ENCODE measurements around the gene LDB1. TPM values are rescaled to one million over a fixed set of nuclear protein-coding genes. Genes with fewer than 3 reads are reported as not detected.

Gene LDB1
- polyA plus RNA-seq, 3 donors = 103 to 110 (median 107) TPM

GRCh38 chr10:102139281-102140110 is 19.3 kb upstream of the LDB1 start:
- no peak for DNase-seq (ENCODE audit: low read depth in 3 of 3, low spot score in 2 of 3)

GRCh38 chr10:102135956-102136526 is 15.9 kb upstream of the LDB1 start:
- DNase-seq (ENCODE audit: low read depth in 3 of 3, low spot score in 2 of 3) = no peak

- no peak for DNase-seq (ENCODE audit: low read depth in 3 of 3, low spot score in 2 of 3)
Observed at GRCh38 chr10:102134416-102134815, 14.2 kb upstream of the LDB1 start.

- DNase-seq (ENCODE audit: low read depth in 3 of 3, low spot score in 2 of 3) = no peak
Observed at GRCh38 chr10:102133373-102134195, 13.4 kb upstream of the LDB1 start.

GRCh38 chr10:102132563-102133372 is 12.6 kb upstream of the LDB1 start, which contains the start of gene PPRC1:
Gene PPRC1, plus strand, starts transcription at chr10:102133040. Its CDS starts 29 bp downstream, at chr10:102133069.
- DNase-seq (ENCODE audit: low read depth in 3 of 3, low spot score in 2 of 3) = peak; percentile 96 to 98 (median 98)

GRCh38 chr10:102132193-102132562 is 12.0 kb upstream of the LDB1 start:
- no peak for DNase-seq (ENCODE audit: low read depth in 3 of 3, low spot score in 2 of 3)

GRCh38 chr10:102131286-102132170 is 11.4 kb upstream of the LDB1 start:
- no peak for DNase-seq (ENCODE audit: low read depth in 3 of 3, low spot score in 2 of 3)

GRCh38 chr10:102123223-102123622 is 3.1 kb upstream of the LDB1 start:
- DNase-seq (ENCODE audit: low read depth in 3 of 3, low spot score in 2 of 3) = no peak

GRCh38 chr10:102122450-102122849 is 2.3 kb upstream of the LDB1 start:
- no peak for DNase-seq (ENCODE audit: low read depth in 3 of 3, low spot score in 2 of 3)

- DNase-seq (ENCODE audit: low read depth in 3 of 3, low spot score in 2 of 3) = no peak
Observed at GRCh38 chr10:102121739-102122372, 1.7 kb upstream of the LDB1 start.

GRCh38 chr10:102120991-102121738 is 997 bp upstream of the LDB1 start:
- peak in 2 of 3 donors; percentile 85 to 87 for DNase-seq (ENCODE audit: low read depth in 3 of 3, low spot score in 2 of 3)

- no peak for DNase-seq (ENCODE audit: low read depth in 3 of 3, low spot score in 2 of 3)
Observed at GRCh38 chr10:102119417-102120141, 589 bp downstream of the LDB1 start.

- no peak for DNase-seq (ENCODE audit: low read depth in 3 of 3, low spot score in 2 of 3)
Observed at GRCh38 chr10:102118867-102119266, 1.3 kb downstream of the LDB1 start.

GRCh38 chr10:102117391-102118159 is 2.6 kb downstream of the LDB1 start:
- peak in 1 of 3 donors; percentile 67 for DNase-seq (ENCODE audit: low read depth in 3 of 3, low spot score in 2 of 3)

GRCh38 chr10:102116656-102117055 is 3.5 kb downstream of the LDB1 start:
- no peak for DNase-seq (ENCODE audit: low read depth in 3 of 3, low spot score in 2 of 3)

- no peak for DNase-seq (ENCODE audit: low read depth in 3 of 3, low spot score in 2 of 3)
Observed at GRCh38 chr10:102115775-102116174, 4.4 kb downstream of the LDB1 start.
